Lung (tissue), 12 donors: ENCODE results near the gene MAP7D3. TPM values are rescaled to one million over a fixed set of nuclear protein-coding genes. Genes with fewer than 3 reads are reported as not detected.
A peak's percentile ranks its signal among the peaks of the same experiment; 100 is the strongest.

Experiments used
- ATAC-seq: fragments of 200-7000 bp; cut with Tn5 transposase; one replicate; pipeline ENCODE4 v1.9.1; 2020; ENCODE audit warnings: moderate number of reproducible peaks; ENCODE audit not compliant: insufficient read depth, low FRiP score
- DNase-seq, 3 donors: peaks; one replicate each; pipeline ENCODE4 v3.0.0-alpha.2; 2013 to 2017
- H3K27ac ChIP-seq, 2 donors: one replicate each; pipeline ENCODE4 v1.5.1; 2013; ENCODE audit warnings: mild to moderate bottlenecking in 2 of 2, moderate library complexity in 2 of 2, control low read depth in 1 of 2, inconsistent platforms in 1 of 2, low read depth in 1 of 2, low read length in 1 of 2
- H3K27me3 ChIP-seq, 3 donors: one replicate each; pipeline ENCODE4 v1.5.1; 2013; ENCODE audit warnings: low read length in 2 of 3; ENCODE audit not compliant: control insufficient read depth in 3 of 3, insufficient read depth in 3 of 3
- H3K36me3 ChIP-seq, 4 donors: one replicate each; pipeline ENCODE4 v1.5.1; 2013; ENCODE audit warnings: low read length in 4 of 4, mild to moderate bottlenecking in 1 of 4, moderate library complexity in 1 of 4; ENCODE audit not compliant: control insufficient read depth in 4 of 4, insufficient read depth in 4 of 4
- H3K4me1 ChIP-seq, 5 donors: one replicate each; pipeline ENCODE4 v1.5.1; 2013; ENCODE audit warnings: low read length in 5 of 5, mild to moderate bottlenecking in 2 of 5, moderate library complexity in 1 of 5; ENCODE audit not compliant: control insufficient read depth in 5 of 5, insufficient read depth in 5 of 5
- H3K4me3 ChIP-seq: one replicate; pipeline ENCODE4 v1.5.1; 2013; ENCODE audit warnings: mild to moderate bottlenecking, control low read depth, moderate library complexity
- H3K9ac ChIP-seq, 2 donors: one replicate each; pipeline ENCODE4 v1.5.1; 2013; ENCODE audit warnings: low read length in 2 of 2, control low read depth in 1 of 2; ENCODE audit not compliant: insufficient read depth in 1 of 2
- H3K9me3 ChIP-seq, 4 donors: one replicate each; pipeline ENCODE4 v1.5.1; 2013; ENCODE audit warnings: low read length in 3 of 4, mild to moderate bottlenecking in 1 of 4, moderate library complexity in 1 of 4; ENCODE audit not compliant: control insufficient read depth in 4 of 4, insufficient read depth in 3 of 4
- CTCF ChIP-seq: IDR thresholded peaks from 2 replicates; pipeline ENCODE4 v1.5.1; 2012; ENCODE audit warnings: mild to moderate bottlenecking; ENCODE audit errors: control extremely low read depth, extremely low read depth
- WGBS, 2 donors: extraction: QIAGEN DNeasy Blood & Tissue Kit; methylation state at CpG; one replicate each; pipeline ENCODE4 v1.1.7; 2013; 5-methylcytosine and 5-hydroxymethylcytosine counted together
- polyA plus RNA-seq, 2 donors: library from polyadenylated mRNA; stranded (reverse); fragments of 200-250 nt; gene quantifications; one replicate each; pipeline ENCODE4 v1.2.1, GENCODE V29; 2013
- total RNA-seq, 2 donors: library from RNA; depleted of rRNA in 1 of 2; stranded (reverse); fragments of >200 nt in 1 of 2; gene quantifications; one replicate each; pipeline ENCODE4 v1.2.1, GENCODE V29; 2014 to 2021
- donor health status: control.
- donor health status: control.
- donor health status: Bipolar disorder and iron deficiency.
- donor health status: healthy.
- donor health status: DM: yes; HTN: yes; CAD: no.

Gene MAP7D3
- total and polyA plus RNA-seq, 4 donors: 4.0 to 10.5 (median 6.5) TPM

GRCh38 chrX:136215559-136215958, 35.6 kb downstream of the MAP7D3 start:
- H3K4me3 ChIP-seq: no peak overlapping the region
- H3K27ac ChIP-seq: no peak overlapping the region
- ATAC-seq (no peak), DNase-seq (no peak)
- TF ChIP-seq CTCF: no peak
- H3K27me3 ChIP-seq: peaks cover 0 to 7% (median 7%) of the 10 kb centered on the region in 3 donors
- H3K9me3 ChIP-seq: no peaks in the 10 kb centered on the region
- H3K36me3 ChIP-seq: peaks cover 0 to 2% (median 0%) of the 10 kb centered on the region in 4 donors
- H3K9ac ChIP-seq: no peak overlapping the region
- peaks cover 0 to 3% (median 0%) of the 10 kb centered on the region in 5 donors for H3K4me1 ChIP-seq

DNA sequence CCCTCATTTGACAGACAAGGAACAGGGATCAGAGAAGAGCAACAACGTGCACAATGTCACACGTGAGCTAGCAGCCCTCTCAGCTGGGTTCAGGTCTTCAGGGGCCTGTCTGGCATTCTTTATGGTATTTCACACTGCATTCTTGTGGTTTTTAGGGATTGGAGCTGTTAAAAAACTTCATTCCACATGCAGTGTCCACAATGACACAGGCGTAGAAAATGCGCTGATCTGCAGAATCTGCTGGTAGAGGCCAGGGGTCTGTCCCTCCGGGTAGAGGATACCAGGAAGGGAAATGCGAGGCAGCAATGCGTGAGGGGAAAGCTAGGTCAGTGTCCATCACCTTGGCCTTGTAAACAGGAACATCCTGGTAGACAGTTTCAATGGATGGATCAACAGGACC, 36.6 kb downstream of the MAP7D3 start:
- peak; percentile 30 for ATAC-seq
- H3K27me3 ChIP-seq: peaks cover 0 to 7% (median 3%) of the 10 kb centered on the region in 3 donors

GRCh38 chrX:136212557-136213111, 38.6 kb downstream of the MAP7D3 start:
- peaks cover 0 to 4% (median 0%) of the 10 kb centered on the region in 5 donors for H3K4me1 ChIP-seq
- ATAC-seq (no peak), DNase-seq (no peak)
- H3K9ac ChIP-seq: no peak overlapping the region
- H3K27me3 ChIP-seq: peaks cover 0 to 5% (median 3%) of the 10 kb centered on the region in 3 donors
- H3K4me3 ChIP-seq: no peak overlapping the region
- H3K9me3 ChIP-seq: no peaks in the 10 kb centered on the region
- H3K36me3 ChIP-seq: peaks cover 0 to 4% (median 2%) of the 10 kb centered on the region in 4 donors
- 77 to 82% methylated on average over 16 to 17 of the region's 17 CpGs for WGBS, 2 donors
- no peak for TF ChIP-seq CTCF
- no peak overlapping the region for H3K27ac ChIP-seq

More for the DNA sequence above, 36.6 kb downstream of the MAP7D3 start:
- no peak overlapping the region for H3K27ac ChIP-seq
- peak in 2 of 3 donors; percentile 17 to 29 for DNase-seq
- no peak overlapping the region for H3K9ac ChIP-seq
- peaks cover 0 to 3% (median 0%) of the 10 kb centered on the region in 5 donors for H3K4me1 ChIP-seq
- TF ChIP-seq CTCF: no peak
- no peak overlapping the region for H3K4me3 ChIP-seq
- no peaks in the 10 kb centered on the region for H3K9me3 ChIP-seq
- H3K36me3 ChIP-seq: peaks cover 0 to 4% (median 0%) of the 10 kb centered on the region in 4 donors
- WGBS, 2 donors: 58 to 71% methylated on average over 7 of the region's 7 CpGs
